Prostate gland (tissue), 2 donors: ENCODE results near the gene WDR5B. TPM values are rescaled to one million over a fixed set of nuclear protein-coding genes. Genes with fewer than 3 reads are reported as not detected.

Source experiments
- DNase-seq: peaks from one replicate; pipeline ENCODE4 v3.0.0-alpha.2; 2019; ENCODE audit warnings: low spot score
- H3K27ac ChIP-seq, 2 donors: fragments of 200-600 bp; sonication (generic); 2 replicates each; pipeline ENCODE4 v1.5.1; 2017 to 2019
- H3K27me3 ChIP-seq: fragments of 200-600 bp; sonication (generic); replicated peaks from 2 replicates; pipeline ENCODE4 v1.5.1; 2019; ENCODE audit not compliant: insufficient read depth
- H3K36me3 ChIP-seq, 2 donors: fragments of 200-600 bp; sonication (generic); 1 replicate in 1 of 2; 2 replicates in 1 of 2; pipeline versions ENCODE4 v1.5.1 to v1.8.1; 2017 to 2019
- H3K4me1 ChIP-seq: fragments of 200-600 bp; sonication (generic); replicated peaks from 2 replicates; pipeline ENCODE4 v1.5.1; 2019
- H3K4me3 ChIP-seq, 2 donors: fragments of 200-600 bp; sonication (generic); 2 replicates each; pipeline ENCODE4 v1.5.1; 2017 to 2019
- H3K9me3 ChIP-seq: fragments of 200-600 bp; sonication (generic); 2 replicates; pipeline ENCODE4 v1.5.1; 2017
- POLR2A ChIP-seq: fragments of 450-650 bp; IDR thresholded peaks from one replicate; pipeline ENCODE4 v1.6.1; 2016; ENCODE audit warnings: antibody characterized with exemption, mild to moderate bottlenecking
- POLR2AphosphoS5 ChIP-seq: sonication (generic); formaldehyde crosslinking; IDR thresholded peaks from one replicate; pipeline ENCODE4 v1.6.1; 2017; ENCODE audit warnings: antibody characterized with exemption
- WGBS: methylation state at CpG from one replicate; pipeline ENCODE4 v1.1.5; 2018; 5-methylcytosine and 5-hydroxymethylcytosine counted together
- intact Hi-C: fragments of 100-400 bp; cut with DNase I; formaldehyde crosslinking; loops from one replicate; pipeline ENCODE4 v1.14.2; 2022
- total RNA-seq, 2 donors: library from RNA; depleted of rRNA; stranded (reverse); fragments of >200 nt; gene quantifications; one replicate each; pipeline ENCODE4 v1.1.0, GENCODE V29; 2016
- TF ChIP-seq, protein P1 (sequence below), 4 experiments: fragments of 200-600 bp in 2 of 4; fragments of 450-650 bp in 2 of 4; sonication (generic) in 2 of 4; IDR thresholded peaks; 1 replicate in 3 of 4; 2 replicates in 1 of 4; pipeline ENCODE4 v1.5.1; 2016 to 2019; ENCODE audit warnings: antibody characterized with exemption in 4 of 4, mild to moderate bottlenecking in 2 of 4, moderate library complexity in 2 of 4

WDR5B gene
- total RNA-seq, 2 donors from 2014 or later: 4.5 to 6.5 TPM

GRCh38 chr3:122383771-122384697, 31.8 kb downstream of the WDR5B start, which contains the start of gene FAM162A:
Gene FAM162A (plus strand): TSS chr3:122384182. CDS start chr3:122384266, 84 bp downstream.
- H3K36me3 ChIP-seq: no peaks in the 10 kb centered on the region
- intact Hi-C loops: no loop called here

GRCh38 chr3:122382888-122383666, 32.8 kb downstream of the WDR5B start, which contains the start of gene MIX23:
Gene MIX23 (minus strand): TSS chr3:122383231. CDS start chr3:122383224, 7 bp downstream.
- peak; percentile 82 for TF ChIP-seq POLR2AphosphoS5
- peak; percentile 37 for TF ChIP-seq POLR2A
- TF ChIP-seq, protein P1, sequence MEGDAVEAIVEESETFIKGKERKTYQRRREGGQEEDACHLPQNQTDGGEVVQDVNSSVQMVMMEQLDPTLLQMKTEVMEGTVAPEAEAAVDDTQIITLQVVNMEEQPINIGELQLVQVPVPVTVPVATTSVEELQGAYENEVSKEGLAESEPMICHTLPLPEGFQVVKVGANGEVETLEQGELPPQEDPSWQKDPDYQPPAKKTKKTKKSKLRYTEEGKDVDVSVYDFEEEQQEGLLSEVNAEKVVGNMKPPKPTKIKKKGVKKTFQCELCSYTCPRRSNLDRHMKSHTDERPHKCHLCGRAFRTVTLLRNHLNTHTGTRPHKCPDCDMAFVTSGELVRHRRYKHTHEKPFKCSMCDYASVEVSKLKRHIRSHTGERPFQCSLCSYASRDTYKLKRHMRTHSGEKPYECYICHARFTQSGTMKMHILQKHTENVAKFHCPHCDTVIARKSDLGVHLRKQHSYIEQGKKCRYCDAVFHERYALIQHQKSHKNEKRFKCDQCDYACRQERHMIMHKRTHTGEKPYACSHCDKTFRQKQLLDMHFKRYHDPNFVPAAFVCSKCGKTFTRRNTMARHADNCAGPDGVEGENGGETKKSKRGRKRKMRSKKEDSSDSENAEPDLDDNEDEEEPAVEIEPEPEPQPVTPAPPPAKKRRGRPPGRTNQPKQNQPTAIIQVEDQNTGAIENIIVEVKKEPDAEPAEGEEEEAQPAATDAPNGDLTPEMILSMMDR (IDR thresholded peaks at IDR 0.05): peak in 1 of 4 experiments; percentile 8
- H3K27ac ChIP-seq: peak within 1 kb of the TSS; percentile 84 to 89
- no peaks in the 10 kb centered on the region for H3K9me3 ChIP-seq
- H3K27me3 ChIP-seq: no peaks in the 10 kb centered on the region
- peaks cover 5% of the 10 kb centered on the region for H3K4me1 ChIP-seq
- H3K4me3 ChIP-seq: peak within 1 kb of the TSS; percentile 64 to 69
- intact Hi-C loops: no loop called here
- H3K36me3 ChIP-seq: no peaks in the 10 kb centered on the region
- WGBS: under 1% methylated on average over 31 of the region's 31 CpGs
- DNase-seq: peak; percentile 80

More at GRCh38 chr3:122383771-122384697, 31.8 kb downstream of the WDR5B start, which contains the start of gene FAM162A:
- Histone ChIP-seq H3K4me1 (peaks cover 5% of the 10 kb centered on the region), H3K27ac (peak within 1 kb of the TSS; percentile 84 to 89), H3K4me3 (peak within 1 kb of the TSS; percentile 64 to 69), H3K9me3 (no peaks in the 10 kb centered on the region), H3K27me3 (no peaks in the 10 kb centered on the region)
- peak; percentile 96 for DNase-seq
- WGBS: under 1% methylated on average over 38 of the region's 52 CpGs
- TF ChIP-seq, protein P1 (IDR thresholded peaks at IDR 0.05): peak; percentile 41 to 75 (median 67)
- TF ChIP-seq POLR2AphosphoS5 (peak; percentile 94), POLR2A (peak; percentile 99)

GRCh38 chr3:122377975-122378374, 37.9 kb downstream of the WDR5B start:
- H3K4me3 ChIP-seq: no peak overlapping the region
- TF ChIP-seq, protein P1 (IDR thresholded peaks at IDR 0.05): no peak
- TF ChIP-seq POLR2AphosphoS5: no peak
- no peaks in the 10 kb centered on the region for H3K27me3 ChIP-seq
- no peaks in the 10 kb centered on the region for H3K4me1 ChIP-seq
- intact Hi-C loops: no loop called here
- no peaks in the 10 kb centered on the region for H3K36me3 ChIP-seq
- H3K9me3 ChIP-seq: no peaks in the 10 kb centered on the region
- H3K27ac ChIP-seq: no peak overlapping the region
- DNase-seq: no peak
- WGBS: 76% methylated on average over 4 of the region's 4 CpGs

DNA sequence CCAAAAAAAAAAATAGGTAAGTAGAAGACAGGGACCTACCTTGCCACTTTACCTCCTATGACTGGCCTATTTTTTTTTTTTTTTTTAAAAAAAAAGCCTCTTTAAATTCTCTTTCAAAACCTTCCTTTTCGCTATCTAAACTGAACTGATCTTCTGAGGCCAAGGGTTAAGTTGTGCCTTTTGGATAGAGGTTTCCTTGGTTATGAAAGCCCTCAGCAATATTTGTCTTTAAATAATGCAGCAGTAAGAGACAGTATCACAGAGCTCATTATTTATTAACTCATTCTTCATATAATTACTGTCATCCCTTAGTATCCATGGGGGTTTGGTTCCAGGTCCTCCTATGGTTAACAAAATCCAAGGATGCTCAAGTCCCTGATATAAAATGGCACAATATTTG, 41.8 kb downstream of the WDR5B start:
- no peaks in the 10 kb centered on the region for H3K9me3 ChIP-seq
- intact Hi-C loops: no loop called here
- no peaks in the 10 kb centered on the region for H3K4me1 ChIP-seq
- H3K27me3 ChIP-seq: no peaks in the 10 kb centered on the region
- no peak for DNase-seq
- TF ChIP-seq, protein P1 (IDR thresholded peaks at IDR 0.05): no peak
- TF ChIP-seq POLR2AphosphoS5: no peak
- TF ChIP-seq POLR2A: no peak
- H3K36me3 ChIP-seq: no peaks in the 10 kb centered on the region
- no peak overlapping the region for H3K4me3 ChIP-seq
- WGBS: 94% methylated on average over 1 of the region's 1 CpG
- H3K27ac ChIP-seq: no peak overlapping the region
